CD4-positive, alpha-beta T cell treated with Interleukin-15 for 4 hours (primary cell): Measurements from ENCODE around the gene FAM156A.
"Not testable (repeated sequence)": the region's sequence is repeated elsewhere in the genome, so short reads cannot be mapped to it uniquely, and the experiment has no call there.

ENCODE experiments used
- DNase-seq: peaks from one replicate; pipeline ENCODE4 v3.0.0-alpha.2; 2020; ENCODE audit warnings: low spot score

FAM156A gene

GRCh38 chrX:52966993-52967738 lies 8.8 kb upstream of the FAM156A start:
- not testable (repeated sequence) for DNase-seq

DNA sequence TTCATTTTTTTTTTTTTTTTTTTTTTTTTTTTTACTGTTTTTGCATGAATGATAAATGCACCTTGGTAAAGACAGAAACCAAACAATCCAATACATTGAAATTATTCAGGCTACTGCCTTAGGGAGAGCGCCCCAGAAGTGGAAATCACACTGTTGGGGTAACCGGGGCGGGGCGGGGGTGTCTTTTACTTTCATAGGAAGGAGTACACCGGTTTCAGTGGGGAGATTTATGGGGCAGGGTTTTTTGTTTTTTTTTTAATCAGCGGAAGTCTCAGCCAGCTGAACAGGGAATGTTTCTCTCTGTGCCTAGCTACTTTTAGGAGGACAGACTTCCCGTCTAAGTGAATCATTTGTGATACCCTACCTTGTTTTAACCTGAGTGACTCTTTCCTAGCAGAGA lies 643 bp upstream of the FAM156A start:
- DNase-seq: not testable (repeated sequence)

DNA sequence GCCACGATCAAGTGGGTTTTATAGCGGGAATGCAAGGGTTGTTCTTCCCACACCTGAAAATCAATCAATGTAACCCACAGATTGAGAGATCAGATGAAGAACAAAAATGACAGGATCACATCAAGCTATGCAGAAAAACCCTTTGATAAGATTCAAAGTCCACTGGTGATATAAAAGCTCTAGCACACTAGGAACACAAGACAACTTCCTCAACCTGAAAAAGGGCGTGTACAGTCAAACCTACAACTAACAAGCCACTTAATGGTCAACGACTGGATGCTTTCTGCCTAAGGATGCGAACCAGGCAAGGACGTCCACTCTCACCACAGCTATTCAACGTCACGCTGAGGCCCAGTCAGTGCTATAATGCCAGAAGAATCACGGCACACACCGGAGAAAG lies 8.4 kb downstream of the FAM156A start:
- DNase-seq: not testable (repeated sequence)

DNA sequence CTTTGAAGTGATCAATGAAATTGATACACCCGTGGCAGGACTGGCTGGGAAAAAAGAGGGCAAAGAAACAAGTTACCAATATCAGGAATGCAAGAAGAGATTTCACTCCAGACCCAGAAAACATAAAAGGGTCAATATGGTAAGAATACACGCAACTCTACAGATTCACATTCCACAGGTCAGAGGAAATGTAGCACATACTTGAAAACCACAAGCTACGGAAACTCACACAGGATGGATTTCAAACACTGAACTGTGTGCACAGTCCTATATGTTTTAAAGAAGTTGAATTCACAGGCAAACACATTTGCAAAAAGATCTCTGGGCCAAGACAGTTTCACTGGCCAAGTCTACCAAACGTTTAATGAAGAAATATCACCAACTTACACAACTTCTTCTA lies 9.0 kb downstream of the FAM156A start:
- DNase-seq: not testable (repeated sequence)

DNA sequence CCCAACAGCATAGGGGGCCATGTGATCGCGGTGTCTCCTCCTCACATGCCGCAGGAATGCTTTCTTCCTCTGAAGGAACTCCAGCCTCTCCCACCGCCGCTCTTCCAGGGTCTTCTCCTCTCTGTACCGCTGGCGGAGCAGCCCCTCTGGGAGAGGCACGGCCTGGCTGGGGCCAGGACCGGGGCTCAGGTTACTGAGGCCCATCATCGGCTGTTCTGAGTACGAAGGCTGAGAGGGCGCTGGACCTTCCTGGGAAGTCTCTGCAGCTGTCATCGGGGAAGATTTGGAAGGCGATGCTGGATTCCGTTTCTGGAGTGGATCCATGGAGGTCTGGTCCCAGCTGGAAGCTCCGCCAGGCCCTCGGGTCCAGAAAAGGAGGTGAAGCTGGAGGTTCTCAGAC lies 10.1 kb downstream of the FAM156A start:
- not testable (repeated sequence) for DNase-seq

DNA sequence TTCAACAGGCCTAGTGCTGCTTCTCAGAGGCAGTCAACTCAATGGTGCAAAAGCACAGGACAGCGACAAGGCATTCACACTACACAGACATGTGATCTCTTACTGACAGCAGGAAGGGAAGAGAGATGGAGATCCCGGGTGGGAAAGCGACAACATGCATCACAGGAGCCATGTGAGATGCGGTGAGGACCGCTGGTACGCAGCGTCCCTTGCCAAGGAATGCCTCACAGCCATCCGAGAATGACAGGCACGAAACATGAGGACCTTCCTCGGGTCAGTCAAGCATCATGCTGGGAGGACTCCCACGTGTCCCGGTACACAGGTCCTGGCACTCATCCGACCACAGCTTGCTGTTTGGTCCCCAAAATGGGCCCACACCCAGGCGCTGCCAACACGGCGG lies 10.8 kb downstream of the FAM156A start:
- not testable (repeated sequence) for DNase-seq

- not testable (repeated sequence) for DNase-seq
These were observed 12.4 kb downstream of the FAM156A start for GRCh38 chrX:52945838-52946494.

DNA sequence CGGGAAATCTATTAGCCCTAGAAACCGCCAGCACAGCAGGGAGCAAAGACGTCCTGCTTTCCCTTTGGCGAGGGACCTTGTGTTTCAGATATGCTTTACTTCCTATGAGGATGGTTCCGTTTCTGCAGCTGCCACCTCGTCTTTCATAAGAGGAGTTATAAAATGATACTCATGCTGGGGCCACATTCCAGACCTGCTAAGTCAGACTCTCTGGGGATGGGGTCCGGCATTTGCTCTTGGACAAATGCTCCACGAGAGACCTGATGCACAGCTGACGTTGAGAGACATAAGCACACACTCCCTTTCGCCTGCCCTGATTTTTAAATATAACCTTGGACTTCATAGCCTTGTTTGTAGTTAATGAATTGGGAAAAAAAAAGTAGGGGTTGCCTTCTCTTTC lies 16.6 kb downstream of the FAM156A start:
- not testable (repeated sequence) for DNase-seq

DNA sequence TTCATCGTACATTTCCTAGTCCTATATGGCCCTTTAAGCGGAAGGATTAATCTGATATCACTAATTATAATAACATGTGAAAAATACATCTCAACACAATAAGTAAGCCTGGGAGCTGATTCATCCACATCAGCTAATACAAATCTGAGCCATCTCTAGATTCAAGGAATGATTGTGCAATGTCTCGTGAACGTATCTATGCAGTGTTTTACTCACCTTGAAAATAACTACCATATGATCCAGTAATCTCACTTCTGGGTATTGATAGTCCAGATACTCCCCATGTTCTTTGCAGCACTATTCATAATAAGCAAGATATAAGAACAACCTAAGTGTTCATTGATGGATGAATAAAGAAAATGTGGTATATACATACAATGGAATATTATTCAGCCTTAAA lies 17.6 kb downstream of the FAM156A start:
- not testable (repeated sequence) for DNase-seq

DNA sequence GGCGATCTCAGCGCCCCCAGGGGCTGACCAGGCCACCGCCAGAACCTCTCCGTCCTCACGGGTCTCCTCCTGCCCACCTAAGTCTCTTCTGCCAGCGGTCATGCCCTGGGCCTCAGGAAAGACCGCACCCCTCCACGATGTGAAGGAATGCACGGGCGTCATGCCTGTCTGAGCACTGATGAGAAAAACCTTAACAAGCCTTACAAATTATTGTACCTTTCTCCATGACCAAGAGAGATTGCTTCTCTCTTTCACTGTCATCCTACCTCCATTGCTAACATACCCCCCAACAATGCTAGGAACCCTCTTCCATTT lies 22.9 kb downstream of the FAM156A start:
- DNase-seq: not testable (repeated sequence)

DNA sequence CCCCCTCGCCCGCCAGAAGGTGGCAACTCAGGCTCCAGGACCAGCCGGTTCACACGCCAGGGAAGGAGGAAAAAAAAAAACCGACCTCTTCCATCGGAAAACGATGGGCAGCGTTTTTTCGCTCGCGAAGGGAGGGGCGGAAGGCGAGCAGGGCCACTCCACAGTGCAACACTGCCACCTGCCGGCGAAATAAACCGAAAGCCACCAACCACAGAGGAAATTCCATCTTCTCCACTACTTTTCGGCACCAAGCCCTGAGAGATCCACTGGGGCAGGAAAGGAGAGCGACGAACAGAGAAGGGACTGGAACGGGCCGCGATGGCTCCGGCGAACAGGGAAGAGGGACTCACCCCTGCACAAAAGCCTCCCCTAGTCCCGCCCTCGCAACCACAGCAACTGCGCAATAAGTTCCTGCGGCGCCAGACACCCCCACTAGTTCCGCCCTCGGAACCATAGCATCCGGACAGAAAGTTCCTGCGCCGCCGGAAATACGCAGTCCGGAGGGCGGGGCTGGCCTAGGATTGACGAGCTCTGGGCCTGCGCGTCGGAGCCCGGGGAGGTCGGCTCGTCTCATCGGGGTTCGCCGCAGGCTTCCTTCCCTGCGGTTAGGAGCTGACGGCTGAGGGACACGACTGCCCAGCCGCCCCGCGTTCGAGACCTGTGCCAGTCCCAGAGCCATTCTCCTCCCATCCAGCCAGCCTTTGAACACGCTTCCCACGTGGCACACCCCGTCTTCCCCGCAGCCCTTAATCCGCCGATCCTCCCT lies 23.4 kb downstream of the FAM156A start:
- peak; percentile 90 for DNase-seq

DNA sequence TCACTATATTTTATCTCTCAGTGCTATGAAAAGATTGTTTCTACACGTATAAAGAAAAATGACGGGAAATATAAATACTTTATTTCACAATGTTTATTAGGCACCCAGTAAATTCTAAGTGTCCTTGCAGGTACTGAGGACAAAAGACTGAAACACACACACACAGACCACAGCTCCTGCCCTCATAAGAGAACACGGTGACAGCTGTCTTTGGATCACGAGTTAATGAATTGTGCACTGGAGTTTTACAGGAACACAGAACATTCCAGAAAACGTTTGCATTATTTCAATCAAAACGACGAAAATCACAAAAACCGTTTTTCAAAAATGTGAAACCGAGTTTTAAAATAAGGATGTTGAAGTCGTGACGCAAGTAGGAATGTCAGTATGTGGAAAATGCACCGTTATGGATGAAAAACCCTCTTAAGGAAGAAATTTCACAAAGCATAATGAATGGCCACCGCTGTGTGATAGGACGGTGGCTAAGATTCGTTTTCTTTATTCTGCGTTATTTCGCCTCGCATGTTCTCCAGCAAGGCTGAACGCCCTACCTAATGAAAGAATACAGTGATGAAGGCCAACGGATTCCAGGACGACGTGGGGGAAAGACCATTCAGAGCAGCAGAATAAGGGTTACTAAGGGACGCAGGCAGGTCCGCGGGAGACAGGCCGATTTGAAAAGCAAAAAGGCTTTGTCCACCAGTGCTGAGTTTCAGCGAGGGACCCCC lies 24.2 kb downstream of the FAM156A start:
- no peak for DNase-seq

DNA sequence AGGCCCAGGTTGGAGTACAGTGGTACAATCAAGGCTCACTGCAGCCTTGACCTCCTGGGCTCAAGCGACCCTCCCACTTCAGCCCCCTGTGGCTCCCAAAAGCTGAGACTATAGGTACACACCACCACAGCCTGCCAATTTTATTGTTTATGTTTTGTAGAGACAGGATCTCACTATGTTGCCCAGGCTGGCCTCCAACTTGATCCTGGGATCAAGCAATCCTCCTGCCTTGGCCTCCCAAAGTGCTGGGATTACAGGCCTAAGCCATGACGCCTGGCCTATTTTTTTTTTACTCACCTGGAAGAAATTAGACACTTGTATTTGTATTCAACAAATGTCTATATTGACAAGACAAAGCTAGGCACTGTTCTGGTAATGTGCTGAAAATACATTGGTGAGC lies 25.1 kb downstream of the FAM156A start:
- DNase-seq: no peak

DNA sequence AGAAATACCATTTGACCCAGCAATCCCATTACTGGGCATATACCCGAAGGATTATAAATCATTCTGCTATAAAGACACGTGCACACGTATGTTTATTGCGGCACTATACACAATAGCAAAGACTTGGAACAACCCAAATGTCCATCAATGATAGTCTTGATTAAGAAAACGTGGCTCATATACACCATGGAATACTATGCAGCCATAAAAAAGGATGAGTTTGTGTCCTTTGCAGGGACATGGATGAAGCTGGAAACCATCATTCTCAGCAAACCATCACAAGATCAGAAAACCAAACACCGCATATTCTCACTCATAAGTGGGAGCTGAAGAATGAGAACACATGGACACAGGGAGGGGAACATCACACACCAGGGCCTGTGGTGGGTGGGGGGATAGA lies 28.1 kb downstream of the FAM156A start:
- not testable (repeated sequence) for DNase-seq

- DNase-seq: no peak
These were observed 34.5 kb downstream of the FAM156A start for GRCh38 chrX:52923781-52924241.

DNA sequence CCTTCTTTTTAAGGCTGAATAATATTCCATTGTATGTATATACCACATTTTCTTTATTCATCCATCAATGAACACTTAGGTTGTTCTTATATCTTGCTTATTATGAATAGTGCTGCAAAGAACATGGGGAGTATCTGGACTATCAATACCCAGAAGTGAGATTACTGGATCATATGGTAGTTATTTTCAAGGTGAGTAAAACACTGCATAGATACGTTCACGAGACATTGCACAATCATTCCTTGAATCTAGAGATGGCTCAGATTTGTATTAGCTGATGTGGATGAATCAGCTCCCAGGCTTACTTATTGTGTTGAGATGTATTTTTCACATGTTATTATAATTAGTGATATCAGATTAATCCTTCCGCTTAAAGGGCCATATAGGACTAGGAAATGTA lies 43.6 kb downstream of the FAM156A start:
- not testable (repeated sequence) for DNase-seq

DNA sequence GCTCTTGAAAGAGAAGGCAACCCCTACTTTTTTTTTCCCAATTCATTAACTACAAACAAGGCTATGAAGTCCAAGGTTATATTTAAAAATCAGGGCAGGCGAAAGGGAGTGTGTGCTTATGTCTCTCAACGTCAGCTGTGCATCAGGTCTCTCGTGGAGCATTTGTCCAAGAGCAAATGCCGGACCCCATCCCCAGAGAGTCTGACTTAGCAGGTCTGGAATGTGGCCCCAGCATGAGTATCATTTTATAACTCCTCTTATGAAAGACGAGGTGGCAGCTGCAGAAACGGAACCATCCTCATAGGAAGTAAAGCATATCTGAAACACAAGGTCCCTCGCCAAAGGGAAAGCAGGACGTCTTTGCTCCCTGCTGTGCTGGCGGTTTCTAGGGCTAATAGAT lies 44.6 kb downstream of the FAM156A start:
- DNase-seq: not testable (repeated sequence)

DNA sequence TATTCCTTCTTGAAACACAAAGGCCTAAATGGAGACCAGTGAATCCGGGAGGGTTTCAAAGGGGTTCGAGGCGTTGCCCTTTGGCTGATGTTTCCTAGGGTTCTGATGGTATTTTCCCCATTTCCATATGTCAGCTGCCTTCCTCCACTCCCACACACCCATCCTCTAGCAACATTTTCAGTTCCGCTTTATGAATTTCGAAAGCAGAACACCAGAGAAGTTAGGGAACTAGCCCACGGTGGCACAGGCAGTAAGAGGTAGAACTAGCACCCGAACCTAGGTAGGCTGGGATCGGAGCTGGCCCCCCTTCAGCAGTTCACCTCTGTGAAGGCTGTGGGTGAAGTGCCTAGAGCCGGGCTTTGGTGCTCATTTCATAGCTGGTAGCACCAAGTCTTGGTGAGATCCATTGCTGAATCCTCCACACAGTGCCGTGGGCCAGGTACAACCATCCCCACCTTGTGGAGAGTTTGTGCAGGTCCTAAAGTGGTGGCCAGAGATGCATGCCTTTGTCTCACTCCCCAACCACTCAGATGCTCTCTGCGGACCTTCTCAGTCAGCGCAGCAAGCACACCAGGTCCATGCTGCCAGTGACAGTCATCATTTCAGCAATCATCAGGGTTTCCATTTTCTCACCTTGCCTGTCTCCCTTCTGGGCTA lies 48.9 kb downstream of the FAM156A start:
- DNase-seq: not testable (repeated sequence)

DNA sequence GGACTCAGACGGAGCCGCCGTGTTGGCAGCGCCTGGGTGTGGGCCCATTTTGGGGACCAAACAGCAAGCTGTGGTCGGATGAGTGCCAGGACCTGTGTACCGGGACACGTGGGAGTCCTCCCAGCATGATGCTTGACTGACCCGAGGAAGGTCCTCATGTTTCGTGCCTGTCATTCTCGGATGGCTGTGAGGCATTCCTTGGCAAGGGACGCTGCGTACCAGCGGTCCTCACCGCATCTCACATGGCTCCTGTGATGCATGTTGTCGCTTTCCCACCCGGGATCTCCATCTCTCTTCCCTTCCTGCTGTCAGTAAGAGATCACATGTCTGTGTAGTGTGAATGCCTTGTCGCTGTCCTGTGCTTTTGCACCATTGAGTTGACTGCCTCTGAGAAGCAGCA lies 50.4 kb downstream of the FAM156A start:
- DNase-seq: not testable (repeated sequence)

DNA sequence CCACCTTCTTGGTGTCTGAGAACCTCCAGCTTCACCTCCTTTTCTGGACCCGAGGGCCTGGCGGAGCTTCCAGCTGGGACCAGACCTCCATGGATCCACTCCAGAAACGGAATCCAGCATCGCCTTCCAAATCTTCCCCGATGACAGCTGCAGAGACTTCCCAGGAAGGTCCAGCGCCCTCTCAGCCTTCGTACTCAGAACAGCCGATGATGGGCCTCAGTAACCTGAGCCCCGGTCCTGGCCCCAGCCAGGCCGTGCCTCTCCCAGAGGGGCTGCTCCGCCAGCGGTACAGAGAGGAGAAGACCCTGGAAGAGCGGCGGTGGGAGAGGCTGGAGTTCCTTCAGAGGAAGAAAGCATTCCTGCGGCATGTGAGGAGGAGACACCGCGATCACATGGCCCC lies 51.2 kb downstream of the FAM156A start:
- DNase-seq: not testable (repeated sequence)

- DNase-seq: not testable (repeated sequence)
These were observed 52.2 kb downstream of the FAM156A start for GRCh38 chrX:52906072-52906471.

- not testable (repeated sequence) for DNase-seq
These were observed 52.8 kb downstream of the FAM156A start for GRCh38 chrX:52905531-52905930.
